ENCODE measurements around the gene GPC6.
"Not testable (repeated sequence)": the region's sequence is repeated elsewhere in the genome, so short reads cannot be mapped to it uniquely, and the experiment has no call there.

Gene GPC6

DNA sequence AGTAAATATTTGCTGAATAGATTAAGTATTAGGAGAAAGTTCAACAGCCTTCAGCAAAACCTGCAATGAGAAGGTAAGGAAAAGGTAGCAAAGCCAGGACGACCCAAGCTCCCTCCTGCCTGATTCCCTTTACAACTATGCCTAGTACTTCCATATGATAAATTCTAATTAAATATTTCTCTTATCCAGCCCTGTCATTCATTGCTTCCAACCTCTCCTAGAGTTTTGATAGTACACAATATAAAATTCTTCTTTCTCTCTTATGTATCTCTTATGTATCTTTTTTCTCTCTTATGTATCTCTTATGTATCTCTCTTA is 1065.7 kb downstream of the GPC6 start:
- no peak overlapping the region for H3K4me3 Mint-ChIP-seq
- H3K27me3 Mint-ChIP-seq = no peaks in the 10 kb centered on the region
- no peak for ATAC-seq
- peaks cover 5% of the 10 kb centered on the region for H3K4me1 Mint-ChIP-seq
- no peaks in the 10 kb centered on the region for H3K9me3 Mint-ChIP-seq
- no peak for DNase-seq
- H3K36me3 Mint-ChIP-seq (ENCODE audit: low read depth) = no peaks in the 10 kb centered on the region
- H3K27ac Mint-ChIP-seq = no peak overlapping the region

DNA sequence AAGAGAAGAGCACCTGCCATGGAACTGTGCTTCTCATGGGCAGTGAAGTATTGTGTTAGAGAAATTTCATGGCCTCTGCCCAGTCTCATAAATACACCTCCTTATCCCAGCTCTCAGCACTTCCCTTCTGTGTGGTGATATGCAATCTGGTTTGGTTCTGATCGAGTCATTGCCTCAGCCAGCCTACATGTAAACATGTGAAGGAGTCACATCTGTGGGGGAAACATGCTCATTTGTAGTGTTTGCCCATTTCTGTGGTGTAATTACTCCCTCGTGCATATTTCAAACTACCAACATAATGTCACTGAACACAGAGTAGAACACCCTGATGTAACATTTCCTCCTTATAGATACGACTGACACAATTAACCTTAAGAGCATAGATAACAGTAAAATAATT is 1069.9 kb downstream of the GPC6 start:
- H3K36me3 Mint-ChIP-seq (ENCODE audit: low read depth) = no peaks in the 10 kb centered on the region
- DNase-seq = no peak
- H3K4me1 Mint-ChIP-seq = peaks cover 5% of the 10 kb centered on the region
- no peaks in the 10 kb centered on the region for H3K9me3 Mint-ChIP-seq
- no peaks in the 10 kb centered on the region for H3K27me3 Mint-ChIP-seq
- H3K27ac Mint-ChIP-seq = no peak overlapping the region
- no peak overlapping the region for H3K4me3 Mint-ChIP-seq
- ATAC-seq = peak; percentile 33

DNA sequence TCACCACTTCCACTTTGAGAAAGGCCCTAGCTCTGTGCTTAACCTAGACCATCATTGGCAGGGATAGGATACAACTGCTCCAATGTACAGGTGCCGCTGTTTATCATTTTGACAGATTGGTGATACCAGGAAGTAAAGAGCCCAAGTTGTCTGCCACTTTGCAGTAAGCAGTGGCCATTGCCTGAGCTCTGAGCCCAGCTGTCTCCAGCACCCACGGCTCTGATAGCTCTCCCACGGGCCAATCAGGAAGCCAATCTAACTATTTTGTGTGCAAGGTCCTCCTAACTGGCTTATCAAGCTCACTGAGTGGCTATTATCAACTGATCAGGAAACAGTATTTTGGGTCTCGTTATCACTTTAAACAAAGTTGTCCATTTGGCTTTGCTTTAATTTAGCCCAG is 1071.7 kb downstream of the GPC6 start:
- Mint-ChIP-seq H3K4me3 (no peak overlapping the region), H3K27ac (no peak overlapping the region), H3K4me1 (peaks cover 5% of the 10 kb centered on the region), H3K27me3 (no peaks in the 10 kb centered on the region), H3K36me3 (ENCODE audit: low read depth) (no peaks in the 10 kb centered on the region), H3K9me3 (no peaks in the 10 kb centered on the region)
- ATAC-seq (no peak), DNase-seq (no peak)

DNA sequence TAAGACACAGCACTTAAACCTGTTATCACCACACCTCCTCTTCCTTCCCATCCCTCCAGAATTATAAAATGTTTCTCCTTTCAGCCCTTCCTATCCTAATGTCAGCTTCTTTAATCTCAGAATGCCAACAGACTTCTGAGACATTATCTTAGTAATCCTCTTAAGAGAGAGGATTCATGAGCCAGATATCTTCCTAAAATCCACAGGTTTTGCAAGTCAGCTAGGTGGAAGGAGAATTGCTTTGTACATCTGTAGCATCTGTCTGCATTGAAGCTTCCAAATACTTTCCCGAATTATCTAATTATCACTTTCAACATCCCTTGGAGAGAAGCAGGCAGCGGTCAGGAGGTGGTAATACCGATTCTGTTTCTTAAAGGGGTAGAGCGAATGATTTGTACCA is 1073.8 kb downstream of the GPC6 start:
- Mint-ChIP-seq H3K27ac (no peak overlapping the region), H3K4me3 (no peak overlapping the region), H3K9me3 (no peaks in the 10 kb centered on the region), H3K4me1 (peaks cover 5% of the 10 kb centered on the region), H3K27me3 (no peaks in the 10 kb centered on the region), H3K36me3 (ENCODE audit: low read depth) (no peaks in the 10 kb centered on the region)
- no peak for ATAC-seq
- DNase-seq = no peak

DNA sequence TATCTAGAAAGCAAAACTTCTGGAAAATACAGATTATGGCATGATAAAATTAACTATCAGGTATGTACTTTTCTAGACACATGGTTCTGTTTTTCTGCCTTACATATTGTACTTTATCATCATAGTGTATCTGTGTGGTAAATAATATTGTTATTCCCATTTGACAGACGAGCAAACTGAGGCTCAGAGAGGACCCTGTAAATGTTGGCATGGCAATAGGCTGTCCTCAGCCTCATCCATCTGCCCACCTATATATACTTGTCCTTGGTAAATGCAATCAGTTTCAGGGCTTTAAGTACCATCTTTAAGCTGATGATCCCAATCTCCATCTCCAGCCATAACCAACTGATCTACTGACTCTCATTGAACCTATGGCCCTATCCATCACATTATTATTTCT is 1074.9 kb downstream of the GPC6 start:
- Mint-ChIP-seq H3K4me1 (no peaks in the 10 kb centered on the region), H3K27ac (no peak overlapping the region), H3K36me3 (ENCODE audit: low read depth) (no peaks in the 10 kb centered on the region), H3K27me3 (no peaks in the 10 kb centered on the region), H3K4me3 (no peak overlapping the region), H3K9me3 (no peaks in the 10 kb centered on the region)
- DNase-seq (no peak), ATAC-seq (no peak)

DNA sequence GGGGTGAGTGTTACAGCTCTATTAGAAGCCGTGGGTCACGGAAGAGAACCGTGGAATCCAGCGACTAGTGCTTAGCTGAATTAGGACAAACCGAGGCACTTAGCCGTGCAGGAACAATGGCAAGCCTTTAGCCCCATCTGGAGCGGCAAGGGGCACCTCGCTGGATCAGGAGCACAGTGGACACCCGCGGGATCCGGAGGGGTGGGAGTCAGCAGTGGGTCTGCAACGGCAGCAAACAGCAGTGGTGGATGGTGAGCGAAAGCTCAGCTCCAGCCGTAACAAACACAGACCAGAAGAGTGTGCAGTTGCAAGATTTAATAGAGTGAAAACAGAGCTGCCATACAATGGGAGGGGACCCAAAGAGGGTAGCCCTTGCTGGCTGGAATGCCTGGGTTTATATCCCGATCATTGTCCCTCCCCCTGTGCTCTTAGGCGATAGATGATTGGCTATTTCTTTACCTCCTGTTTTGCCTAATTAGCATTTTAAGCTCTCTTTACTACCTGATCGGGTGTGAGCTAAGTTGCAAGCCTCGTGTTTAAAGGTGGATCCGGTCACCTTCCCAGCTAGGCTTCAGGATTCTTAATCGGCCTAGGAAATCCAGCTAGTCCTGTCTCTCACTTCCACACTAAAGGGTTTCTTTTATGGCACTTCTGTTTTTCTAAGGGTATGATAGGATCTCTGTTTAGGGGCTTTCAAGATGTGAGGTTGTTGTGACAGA is 1076.4 kb downstream of the GPC6 start:
- not testable (repeated sequence) for H3K4me1 Mint-ChIP-seq; H3K9me3 Mint-ChIP-seq; H3K27me3 Mint-ChIP-seq; ATAC-seq; H3K36me3 Mint-ChIP-seq (ENCODE audit: low read depth); H3K4me3 Mint-ChIP-seq; H3K27ac Mint-ChIP-seq; DNase-seq

DNA sequence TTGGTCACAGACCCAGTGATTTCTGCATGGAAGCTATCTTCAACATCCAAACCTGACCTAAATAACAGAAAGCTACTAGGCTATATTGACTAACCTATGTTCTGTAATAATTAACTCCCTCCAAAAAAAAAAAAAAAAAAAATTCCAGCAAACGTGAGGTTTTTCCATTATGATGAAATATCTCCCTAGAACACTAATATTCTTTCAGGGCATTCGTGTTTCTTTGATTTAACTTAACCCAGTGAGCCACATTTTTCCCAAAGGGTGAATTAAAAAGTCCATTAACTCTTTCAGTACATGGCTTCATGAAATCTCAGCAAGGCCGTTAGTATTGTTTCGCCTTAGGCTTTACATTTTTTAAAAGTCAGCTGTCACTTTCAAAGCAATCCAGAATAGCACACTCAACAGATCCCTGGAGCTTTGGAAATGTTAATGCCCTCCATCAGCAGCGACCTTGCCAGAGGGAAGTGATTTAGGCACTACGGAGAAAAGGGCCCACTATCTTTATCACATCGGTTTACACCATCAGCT is 1077.1 kb downstream of the GPC6 start:
- no peak for DNase-seq
- H3K9me3 Mint-ChIP-seq = no peaks in the 10 kb centered on the region
- H3K27me3 Mint-ChIP-seq = no peaks in the 10 kb centered on the region
- no peaks in the 10 kb centered on the region for H3K36me3 Mint-ChIP-seq (ENCODE audit: low read depth)
- H3K4me3 Mint-ChIP-seq = no peak overlapping the region
- H3K27ac Mint-ChIP-seq = no peak overlapping the region
- H3K4me1 Mint-ChIP-seq = no peaks in the 10 kb centered on the region
- no peak for ATAC-seq

DNA sequence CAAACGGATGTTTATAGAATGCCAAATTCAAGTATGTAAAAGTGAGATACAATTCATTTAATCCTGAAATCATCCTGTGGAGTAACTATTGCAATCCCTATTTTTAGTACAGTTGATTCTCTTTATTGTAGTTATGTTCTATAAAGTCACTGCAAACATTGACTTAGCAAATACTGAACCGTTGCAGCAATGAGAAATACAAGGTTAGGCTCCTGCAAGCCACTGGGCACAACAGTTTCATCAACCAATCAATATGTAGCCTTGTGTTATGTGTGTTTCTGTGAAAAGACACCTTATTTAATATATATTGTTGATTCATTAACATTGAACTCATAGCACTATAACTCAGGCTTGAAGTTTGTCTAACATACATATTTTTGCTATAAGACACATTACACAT is 1078.4 kb downstream of the GPC6 start:
- Mint-ChIP-seq H3K27ac (no peak overlapping the region), H3K9me3 (no peaks in the 10 kb centered on the region), H3K27me3 (no peaks in the 10 kb centered on the region), H3K36me3 (ENCODE audit: low read depth) (no peaks in the 10 kb centered on the region), H3K4me1 (no peaks in the 10 kb centered on the region), H3K4me3 (no peak overlapping the region)
- no peak for ATAC-seq
- DNase-seq = no peak

DNA sequence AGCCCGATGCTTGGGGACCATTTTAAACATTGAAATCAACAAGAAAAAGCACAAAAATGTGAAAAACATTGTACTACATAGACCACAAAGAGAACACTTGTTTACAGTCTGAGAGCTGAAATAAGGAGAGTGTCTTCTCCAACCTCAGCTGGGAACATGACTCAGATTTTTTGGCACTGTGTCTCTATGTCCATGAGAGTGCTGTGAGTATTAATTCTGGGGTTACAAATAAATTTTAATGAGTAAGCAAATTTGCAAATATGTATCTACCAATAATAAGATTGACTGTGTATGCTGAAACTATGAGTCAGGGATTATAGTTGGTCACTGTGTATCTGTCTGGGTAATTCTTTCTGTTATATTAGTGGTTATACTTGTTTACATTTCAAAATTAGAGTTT is 1078.9 kb downstream of the GPC6 start:
- H3K27me3 Mint-ChIP-seq = no peaks in the 10 kb centered on the region
- H3K4me3 Mint-ChIP-seq = no peak overlapping the region
- DNase-seq (no peak), ATAC-seq (no peak)
- no peaks in the 10 kb centered on the region for H3K4me1 Mint-ChIP-seq
- no peak overlapping the region for H3K27ac Mint-ChIP-seq
- H3K9me3 Mint-ChIP-seq = no peaks in the 10 kb centered on the region
- no peaks in the 10 kb centered on the region for H3K36me3 Mint-ChIP-seq (ENCODE audit: low read depth)

DNA sequence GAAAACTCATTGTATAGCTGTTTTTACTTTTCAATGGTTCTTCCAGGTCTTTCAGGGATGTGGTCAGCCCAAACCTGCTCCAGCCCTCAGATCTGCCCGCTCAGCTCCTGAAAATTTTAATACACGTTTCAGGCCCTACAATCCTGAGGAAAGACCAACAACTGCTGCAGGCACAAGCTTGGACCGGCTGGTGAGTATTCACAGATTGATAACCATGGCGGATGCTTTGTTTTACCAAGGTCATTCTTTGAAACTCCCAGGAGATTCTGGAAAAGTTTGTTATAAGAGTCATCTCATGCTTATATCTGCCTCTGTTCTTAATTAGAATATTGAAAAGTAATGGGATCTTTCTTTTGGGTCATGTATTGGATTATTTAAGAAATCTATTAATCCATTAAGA is 1079.3 kb downstream of the GPC6 start:
- no peaks in the 10 kb centered on the region for H3K36me3 Mint-ChIP-seq (ENCODE audit: low read depth)
- DNase-seq = no peak
- H3K4me3 Mint-ChIP-seq = no peak overlapping the region
- no peak overlapping the region for H3K27ac Mint-ChIP-seq
- ATAC-seq = no peak
- H3K4me1 Mint-ChIP-seq = no peaks in the 10 kb centered on the region
- H3K9me3 Mint-ChIP-seq = no peaks in the 10 kb centered on the region
- H3K27me3 Mint-ChIP-seq = no peaks in the 10 kb centered on the region

DNA sequence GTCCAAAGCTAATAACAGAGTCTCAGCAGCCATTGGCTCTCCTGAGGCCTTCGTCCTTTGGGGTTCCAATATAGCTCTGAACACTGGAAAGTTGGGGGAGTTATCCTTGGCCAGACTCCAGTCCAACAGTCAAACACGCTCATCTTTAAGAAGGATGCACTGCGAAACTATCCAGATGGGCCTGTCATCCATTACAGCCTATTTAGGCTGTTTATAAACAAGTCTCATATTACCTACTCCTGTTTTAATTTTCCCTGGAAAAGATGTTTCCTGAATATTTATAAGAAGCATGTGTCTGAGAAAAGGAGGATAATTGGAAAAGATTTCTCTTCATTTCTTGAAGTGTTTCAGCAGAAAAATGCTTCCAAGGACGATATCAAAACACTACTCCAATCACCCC is 1082.2 kb downstream of the GPC6 start:
- peaks cover 4% of the 10 kb centered on the region for H3K4me1 Mint-ChIP-seq
- H3K9me3 Mint-ChIP-seq = no peaks in the 10 kb centered on the region

DNA sequence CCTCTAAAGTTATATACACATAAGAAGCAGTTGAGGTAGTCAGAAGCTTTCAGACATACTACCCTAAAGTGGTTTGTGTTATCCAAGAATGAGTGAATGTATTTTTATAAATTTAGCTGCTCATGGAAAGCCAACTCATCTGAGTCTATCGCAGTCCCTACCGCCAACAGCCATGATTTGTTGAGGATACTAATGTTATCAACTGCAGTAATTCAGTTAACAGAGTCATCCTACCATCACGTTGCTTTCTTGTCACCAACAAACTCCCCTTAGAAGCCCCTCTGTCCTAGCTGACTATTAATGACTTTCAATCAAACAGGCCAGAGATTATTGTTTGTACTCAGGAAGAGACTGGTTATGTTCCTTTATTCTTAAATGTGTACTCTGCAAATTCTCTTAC is 1083.0 kb downstream of the GPC6 start:
- H3K9me3 Mint-ChIP-seq = no peaks in the 10 kb centered on the region
- H3K27me3 Mint-ChIP-seq = no peaks in the 10 kb centered on the region
- DNase-seq (no peak), ATAC-seq (no peak)
- H3K27ac Mint-ChIP-seq = no peak overlapping the region
- peaks cover 4% of the 10 kb centered on the region for H3K4me1 Mint-ChIP-seq
- H3K4me3 Mint-ChIP-seq = no peak overlapping the region
- H3K36me3 Mint-ChIP-seq (ENCODE audit: low read depth) = no peaks in the 10 kb centered on the region

More for the DNA sequence above, 1082.2 kb downstream of the GPC6 start:
- H3K36me3 Mint-ChIP-seq (ENCODE audit: low read depth) = no peaks in the 10 kb centered on the region
- no peak overlapping the region for H3K4me3 Mint-ChIP-seq
- no peaks in the 10 kb centered on the region for H3K27me3 Mint-ChIP-seq
- DNase-seq (no peak), ATAC-seq (no peak)
- no peak overlapping the region for H3K27ac Mint-ChIP-seq

DNA sequence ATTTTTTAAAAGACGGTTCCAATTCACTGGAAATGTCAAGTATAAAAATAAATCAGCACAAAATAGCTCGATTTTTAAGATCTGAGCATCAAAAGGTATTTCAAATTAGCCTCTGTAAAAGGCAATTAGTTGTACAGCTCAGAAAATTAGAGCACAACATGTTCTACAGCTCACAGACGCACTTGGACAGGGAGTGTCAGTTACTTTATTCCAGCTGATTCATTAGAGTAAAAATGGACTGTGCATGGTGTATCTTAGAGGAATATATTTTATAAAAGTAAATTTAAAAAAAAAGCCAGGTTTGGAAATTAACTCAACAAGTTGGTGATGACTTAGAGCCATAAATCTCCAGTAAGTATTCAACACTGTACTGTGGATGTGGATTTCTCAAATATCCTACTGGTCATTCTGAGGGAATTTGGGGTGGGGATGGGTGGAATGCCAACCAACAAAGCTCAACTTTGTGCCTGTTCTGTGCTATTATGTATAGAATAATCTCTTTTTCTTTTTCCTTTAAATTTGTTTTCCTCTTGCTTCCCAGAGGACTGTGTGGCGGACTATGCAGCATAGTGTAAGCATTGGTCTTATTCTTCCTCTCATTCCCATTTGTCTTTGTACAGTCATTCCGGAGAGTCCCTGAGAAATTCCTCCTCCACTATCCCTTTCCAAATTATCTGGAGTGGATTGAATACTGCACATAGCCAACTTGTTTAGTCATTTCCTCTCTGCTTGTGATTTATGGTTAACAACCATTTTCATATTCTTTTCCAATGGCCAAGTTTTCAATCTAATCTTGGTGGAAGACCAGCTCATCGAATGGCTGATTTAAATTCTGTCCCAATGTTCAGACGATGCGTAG is 1083.6 kb downstream of the GPC6 start:
- Mint-ChIP-seq H3K4me3 (no peak overlapping the region), H3K9me3 (no peaks in the 10 kb centered on the region), H3K36me3 (ENCODE audit: low read depth) (no peaks in the 10 kb centered on the region), H3K27ac (no peak overlapping the region), H3K4me1 (peaks cover 4% of the 10 kb centered on the region), H3K27me3 (no peaks in the 10 kb centered on the region)
- no peak for ATAC-seq
- DNase-seq = no peak

DNA sequence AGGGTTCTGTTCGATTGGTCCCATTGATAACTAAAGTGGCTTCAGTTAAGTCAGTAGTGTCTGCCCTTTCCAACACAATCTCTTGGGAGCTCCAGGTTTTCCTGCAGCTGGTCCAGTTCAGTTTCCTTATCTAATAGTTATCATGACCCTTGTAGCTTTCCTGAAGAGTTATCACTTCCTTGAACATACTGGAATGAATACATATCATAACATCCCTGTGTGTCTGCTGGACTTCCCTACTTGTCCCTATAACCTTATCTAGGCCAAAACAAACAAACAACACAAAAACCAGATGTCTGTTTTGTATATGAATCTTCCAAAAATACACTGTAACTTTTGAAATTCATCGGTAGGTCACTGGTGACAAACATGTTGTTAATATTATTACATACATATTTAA is 1085.3 kb downstream of the GPC6 start:
- Mint-ChIP-seq H3K9me3 (no peaks in the 10 kb centered on the region), H3K36me3 (ENCODE audit: low read depth) (no peaks in the 10 kb centered on the region), H3K27ac (no peak overlapping the region), H3K4me3 (no peak overlapping the region), H3K27me3 (no peaks in the 10 kb centered on the region), H3K4me1 (peaks cover 7% of the 10 kb centered on the region)
- no peak for ATAC-seq
- no peak for DNase-seq

DNA sequence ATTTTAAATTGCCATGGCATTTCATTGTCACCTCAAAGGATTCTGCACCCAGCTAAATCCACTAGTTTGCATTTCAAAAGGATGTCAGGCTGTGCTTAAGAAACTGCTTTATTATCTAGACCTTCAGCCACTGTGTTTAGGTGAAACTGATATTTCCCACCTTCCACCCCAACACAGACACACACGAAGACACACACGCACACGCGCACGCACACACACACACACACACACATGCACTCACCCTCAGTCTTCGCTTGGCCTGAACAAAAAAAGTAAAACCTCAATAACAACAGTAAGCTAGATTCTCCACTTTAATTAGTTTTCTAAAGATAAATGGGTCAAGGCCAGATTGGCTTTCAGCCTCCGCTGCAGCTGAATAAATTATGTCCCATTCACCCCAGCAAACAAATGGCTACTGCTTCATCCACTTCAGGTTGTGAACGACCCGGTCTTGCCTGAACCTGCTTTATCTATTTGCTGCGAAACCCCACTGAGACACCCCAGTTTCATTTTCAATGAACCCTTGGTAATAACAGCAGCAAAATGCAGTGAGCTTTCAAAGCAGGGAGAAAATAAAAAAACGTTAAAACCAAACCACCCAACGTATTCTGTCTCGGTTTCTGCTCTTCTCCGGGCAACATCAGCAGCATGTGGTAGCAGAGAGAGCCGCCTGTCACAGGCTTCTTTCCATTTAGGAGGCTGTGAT is 1086.1 kb downstream of the GPC6 start:
- no peaks in the 10 kb centered on the region for H3K36me3 Mint-ChIP-seq (ENCODE audit: low read depth)
- no peaks in the 10 kb centered on the region for H3K9me3 Mint-ChIP-seq
- H3K27me3 Mint-ChIP-seq = no peaks in the 10 kb centered on the region
- peaks cover 15% of the 10 kb centered on the region for H3K4me1 Mint-ChIP-seq
- DNase-seq = no peak
- ATAC-seq = peak; percentile 15
- H3K27ac Mint-ChIP-seq = no peak overlapping the region
- H3K4me3 Mint-ChIP-seq = no peak overlapping the region

Data from activated naive CD8-positive, alpha-beta T cell treated with anti-CD3 and anti-CD28 coated beads, Interleukin-2, amount 50 U/mL, for 24 hours (primary cell).